GM12878 (cell line): ENCODE data around the gene ZKSCAN5. TPM values are rescaled to one million over a fixed set of nuclear protein-coding genes. Genes with fewer than 3 reads are reported as not detected.

Source experiments
- BHLHE40 ChIP-seq, 2 experiments: fragments of 450-650 bp in 1 of 2; IDR thresholded peaks; 2 replicates each; pipeline ENCODE4 v1.6.1; 2011 to 2017; ENCODE audit warnings: low read depth in 2 of 2, borderline replicate concordance in 1 of 2, improper control_type of control experiment in 1 of 2, low read length in 1 of 2, mild to moderate bottlenecking in 1 of 2
- BRCA1 ChIP-seq: IDR thresholded peaks from 2 replicates; pipeline ENCODE4 v1.6.1; 2011; ENCODE audit warnings: low read depth, low read length, improper control_type of control experiment
- CREM ChIP-seq: IDR thresholded peaks from 2 replicates; pipeline ENCODE4 v1.6.1; 2014; ENCODE audit warnings: antibody characterized with exemption, low read depth
- GABPA ChIP-seq: IDR thresholded peaks from 2 replicates; pipeline ENCODE4 v1.6.1; 2014; ENCODE audit warnings: antibody characterized with exemption, low read depth, mild to moderate bottlenecking, inconsistent platforms
- HDAC2 ChIP-seq: fragments of 200-600 bp; sonication (generic); IDR thresholded peaks from 2 replicates; pipeline ENCODE4 v1.6.1; 2017
- JUNB ChIP-seq: IDR thresholded peaks from 2 replicates; pipeline ENCODE4 v1.6.1; 2016; ENCODE audit warnings: antibody characterized with exemption, mild to moderate bottlenecking
- MEF2A ChIP-seq: IDR thresholded peaks from 2 replicates; pipeline ENCODE4 v1.6.1; 2011; ENCODE audit warnings: low read depth, mild to moderate bottlenecking, low read length, moderate library complexity; ENCODE audit not compliant: insufficient read depth
- MEF2B ChIP-seq: fragments of 450-650 bp; IDR thresholded peaks from 2 replicates; pipeline ENCODE4 v1.6.1; 2018; ENCODE audit warnings: mild to moderate bottlenecking, moderate library complexity; ENCODE audit not compliant: partially characterized antibody, poor library complexity, severe bottlenecking
- NFYB ChIP-seq: IDR thresholded peaks from 2 replicates; pipeline ENCODE4 v1.6.1; 2011; ENCODE audit warnings: low read depth, mild to moderate bottlenecking, low read length, improper control_type of control experiment, moderate library complexity; ENCODE audit not compliant: insufficient read depth
- RELB ChIP-seq: fragments of 450-650 bp; IDR thresholded peaks from 2 replicates; pipeline ENCODE4 v1.6.1; 2017; ENCODE audit warnings: low read depth, mild to moderate bottlenecking, moderate library complexity
- SIX5 ChIP-seq: IDR thresholded peaks from 2 replicates; pipeline ENCODE4 v1.6.1; 2011; ENCODE audit warnings: mild to moderate bottlenecking, low read depth, low read length, moderate library complexity; ENCODE audit not compliant: severe bottlenecking
- SREBF2 ChIP-seq: IDR thresholded peaks from 2 replicates; pipeline ENCODE4 v1.6.1; 2012; ENCODE audit warnings: mild to moderate bottlenecking, low read length
- TCF7 ChIP-seq: IDR thresholded peaks from 2 replicates; pipeline ENCODE4 v1.6.1; 2014; ENCODE audit warnings: antibody characterized with exemption, borderline replicate concordance
- ZNF622 ChIP-seq: fragments of 450-650 bp; IDR thresholded peaks from 2 replicates; pipeline ENCODE4 v1.6.1; 2017; ENCODE audit warnings: mild to moderate bottlenecking, inconsistent platforms
- polyA plus RNA-seq, 11 experiments: library from polyadenylated mRNA; depleted of rRNA in 4 of 11; unstranded in 6 of 11; stranded (reverse) in 5 of 11; fragments of >200 nt; fragmentation: Nextera tagmentation in 4 of 11; fragmentation: Illumina TruSeq in 1 of 11; extraction: Ambion mirVana in 4 of 11; extraction: Trizol in 1 of 11; gene quantifications; 1 replicate in 1 of 11; 2 replicates in 10 of 11; pipeline versions ENCODE4 v1.2.1 to v1.2.3, GENCODE V29; 2011 to 2016; ENCODE audit warnings: inconsistent platforms in 2 of 11, missing spikeins in 2 of 11, low read depth in 1 of 11
- total RNA-seq, 4 experiments: library from RNA; depleted of rRNA in 3 of 4; stranded (reverse); fragments of >200 nt in 3 of 4; fragmentation: Illumina TruSeq in 1 of 4; extraction: Trizol in 1 of 4; gene quantifications; 2 replicates each; pipeline versions ENCODE4 v1.2.1 to v1.2.3, GENCODE V29; 2013 to 2021
- TF ChIP-seq, protein P1 (sequence below): IDR thresholded peaks from 2 replicates; pipeline ENCODE4 v1.6.1; 2011; ENCODE audit warnings: low read depth, low read length, improper control_type of control experiment, borderline replicate concordance
- TF ChIP-seq, protein P2 (sequence below): fragments of 150-350 bp; IDR thresholded peaks from 2 replicates; pipeline ENCODE4 v1.6.1; 2016; ENCODE audit warnings: low read depth, low read length
- TF ChIP-seq, protein P3 (sequence below): IDR thresholded peaks from 2 replicates; pipeline ENCODE4 v1.6.1; 2011; ENCODE audit warnings: low read depth, mild to moderate bottlenecking, low read length, moderate library complexity, borderline replicate concordance; ENCODE audit errors: extremely low read depth
- TF ChIP-seq, protein P4 (sequence below): IDR thresholded peaks from 2 replicates; pipeline ENCODE4 v1.6.1; 2011; ENCODE audit warnings: mild to moderate bottlenecking, low read depth, low read length, moderate library complexity; ENCODE audit not compliant: insufficient replicate concordance

ZKSCAN5 gene
- total and polyA plus RNA-seq, 10 of the 15 experiments (the other 5 are each of a cell fraction or from before 2014, with no cell fraction given) = 2.5 to 10.1 (median 7.7) TPM

DNA sequence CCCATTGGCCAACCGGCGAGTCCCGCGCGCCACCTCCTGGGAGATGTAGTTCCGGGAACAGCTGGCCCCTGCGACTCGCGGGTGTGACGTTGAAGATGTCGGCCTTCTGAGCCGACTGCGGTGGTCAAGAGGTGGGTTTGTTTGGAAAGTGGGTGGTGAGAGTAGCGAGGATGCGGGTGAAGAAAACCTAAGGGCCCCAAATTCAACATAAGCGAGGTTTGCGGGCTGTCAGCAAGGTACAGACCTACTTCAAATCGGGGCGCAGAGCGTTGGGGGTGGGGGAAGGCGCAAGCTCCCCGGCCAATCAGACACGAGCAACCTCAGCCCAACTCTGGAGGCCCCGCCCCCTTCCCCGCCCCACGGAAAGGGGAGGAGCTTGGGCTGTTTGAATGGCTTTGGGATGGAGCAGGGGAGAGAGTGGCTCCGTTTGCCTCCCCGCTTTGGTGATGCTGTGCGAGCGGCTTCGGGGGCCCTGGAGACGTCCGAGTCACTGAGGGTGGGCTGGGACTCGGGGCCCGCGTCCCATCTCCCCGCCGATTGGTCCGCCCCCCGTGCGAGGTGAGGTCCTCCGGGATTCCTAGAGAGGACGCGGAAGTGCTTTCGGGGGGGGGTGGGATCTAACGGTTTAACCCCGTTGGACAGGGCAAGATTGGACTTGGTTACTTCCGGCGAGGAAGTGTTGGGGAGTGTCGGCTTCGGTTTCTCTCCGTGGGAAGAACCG lies at the start of gene ZKSCAN5 (continued):
- TF ChIP-seq CREM = peak; percentile 91
- TF ChIP-seq, protein P1, sequence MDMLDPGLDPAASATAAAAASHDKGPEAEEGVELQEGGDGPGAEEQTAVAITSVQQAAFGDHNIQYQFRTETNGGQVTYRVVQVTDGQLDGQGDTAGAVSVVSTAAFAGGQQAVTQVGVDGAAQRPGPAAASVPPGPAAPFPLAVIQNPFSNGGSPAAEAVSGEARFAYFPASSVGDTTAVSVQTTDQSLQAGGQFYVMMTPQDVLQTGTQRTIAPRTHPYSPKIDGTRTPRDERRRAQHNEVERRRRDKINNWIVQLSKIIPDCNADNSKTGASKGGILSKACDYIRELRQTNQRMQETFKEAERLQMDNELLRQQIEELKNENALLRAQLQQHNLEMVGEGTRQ = no peak
- peak; percentile 34; the same call in 1 of the 2 replicates for TF ChIP-seq BRCA1
- 0 out of 2 replicates have a peak, but pooled peaks have one; percentile 54 for TF ChIP-seq RELB
- TF ChIP-seq, protein P2, sequence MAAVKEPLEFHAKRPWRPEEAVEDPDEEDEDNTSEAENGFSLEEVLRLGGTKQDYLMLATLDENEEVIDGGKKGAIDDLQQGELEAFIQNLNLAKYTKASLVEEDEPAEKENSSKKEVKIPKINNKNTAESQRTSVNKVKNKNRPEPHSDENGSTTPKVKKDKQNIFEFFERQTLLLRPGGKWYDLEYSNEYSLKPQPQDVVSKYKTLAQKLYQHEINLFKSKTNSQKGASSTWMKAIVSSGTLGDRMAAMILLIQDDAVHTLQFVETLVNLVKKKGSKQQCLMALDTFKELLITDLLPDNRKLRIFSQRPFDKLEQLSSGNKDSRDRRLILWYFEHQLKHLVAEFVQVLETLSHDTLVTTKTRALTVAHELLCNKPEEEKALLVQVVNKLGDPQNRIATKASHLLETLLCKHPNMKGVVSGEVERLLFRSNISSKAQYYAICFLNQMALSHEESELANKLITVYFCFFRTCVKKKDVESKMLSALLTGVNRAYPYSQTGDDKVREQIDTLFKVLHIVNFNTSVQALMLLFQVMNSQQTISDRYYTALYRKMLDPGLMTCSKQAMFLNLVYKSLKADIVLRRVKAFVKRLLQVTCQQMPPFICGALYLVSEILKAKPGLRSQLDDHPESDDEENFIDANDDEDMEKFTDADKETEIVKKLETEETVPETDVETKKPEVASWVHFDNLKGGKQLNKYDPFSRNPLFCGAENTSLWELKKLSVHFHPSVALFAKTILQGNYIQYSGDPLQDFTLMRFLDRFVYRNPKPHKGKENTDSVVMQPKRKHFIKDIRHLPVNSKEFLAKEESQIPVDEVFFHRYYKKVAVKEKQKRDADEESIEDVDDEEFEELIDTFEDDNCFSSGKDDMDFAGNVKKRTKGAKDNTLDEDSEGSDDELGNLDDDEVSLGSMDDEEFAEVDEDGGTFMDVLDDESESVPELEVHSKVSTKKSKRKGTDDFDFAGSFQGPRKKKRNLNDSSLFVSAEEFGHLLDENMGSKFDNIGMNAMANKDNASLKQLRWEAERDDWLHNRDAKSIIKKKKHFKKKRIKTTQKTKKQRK = no peak
- TF ChIP-seq, protein P3, sequence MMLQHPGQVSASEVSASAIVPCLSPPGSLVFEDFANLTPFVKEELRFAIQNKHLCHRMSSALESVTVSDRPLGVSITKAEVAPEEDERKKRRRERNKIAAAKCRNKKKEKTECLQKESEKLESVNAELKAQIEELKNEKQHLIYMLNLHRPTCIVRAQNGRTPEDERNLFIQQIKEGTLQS = no peak
- no peak for TF ChIP-seq ZNF622
- peak; percentile 42 for TF ChIP-seq MEF2B
- no peak for TF ChIP-seq TCF7
- 0 out of 2 replicates have a peak, but pooled peaks have one; percentile 19 for TF ChIP-seq MEF2A
- TF ChIP-seq SREBF2 = no peak
- peak; percentile 34 to 65; a peak in 1 of 4 replicates for TF ChIP-seq BHLHE40 (IDR thresholded peaks at IDR 0.05; ENCODE audit: borderline replicate concordance in 1 of 2, low read depth in 2 of 2, low read length in 1 of 2)
- TF ChIP-seq, protein P4, sequence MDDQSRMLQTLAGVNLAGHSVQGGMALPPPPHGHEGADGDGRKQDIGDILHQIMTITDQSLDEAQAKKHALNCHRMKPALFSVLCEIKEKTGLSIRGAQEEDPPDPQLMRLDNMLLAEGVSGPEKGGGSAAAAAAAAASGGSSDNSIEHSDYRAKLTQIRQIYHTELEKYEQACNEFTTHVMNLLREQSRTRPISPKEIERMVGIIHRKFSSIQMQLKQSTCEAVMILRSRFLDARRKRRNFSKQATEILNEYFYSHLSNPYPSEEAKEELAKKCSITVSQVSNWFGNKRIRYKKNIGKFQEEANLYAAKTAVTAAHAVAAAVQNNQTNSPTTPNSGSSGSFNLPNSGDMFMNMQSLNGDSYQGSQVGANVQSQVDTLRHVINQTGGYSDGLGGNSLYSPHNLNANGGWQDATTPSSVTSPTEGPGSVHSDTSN = no peak
- TF ChIP-seq GABPA = peak; percentile 95
- TF ChIP-seq SIX5 = peak; percentile 84
- peak; percentile 83 for TF ChIP-seq NFYB
- TF ChIP-seq HDAC2 = no peak
- TF ChIP-seq JUNB = no peak
